COR-L47 (cell line): ENCODE data around the gene CYTH2.
"Not testable (repeated sequence)": the region's sequence is repeated elsewhere in the genome, so short reads cannot be mapped to it uniquely, and the experiment has no call there.

ENCODE experiments used
- DNase-seq: peaks from one replicate; lab custom pipeline; 2025; lab: John Stamatoyannopoulos, UW

CYTH2 gene

DNA sequence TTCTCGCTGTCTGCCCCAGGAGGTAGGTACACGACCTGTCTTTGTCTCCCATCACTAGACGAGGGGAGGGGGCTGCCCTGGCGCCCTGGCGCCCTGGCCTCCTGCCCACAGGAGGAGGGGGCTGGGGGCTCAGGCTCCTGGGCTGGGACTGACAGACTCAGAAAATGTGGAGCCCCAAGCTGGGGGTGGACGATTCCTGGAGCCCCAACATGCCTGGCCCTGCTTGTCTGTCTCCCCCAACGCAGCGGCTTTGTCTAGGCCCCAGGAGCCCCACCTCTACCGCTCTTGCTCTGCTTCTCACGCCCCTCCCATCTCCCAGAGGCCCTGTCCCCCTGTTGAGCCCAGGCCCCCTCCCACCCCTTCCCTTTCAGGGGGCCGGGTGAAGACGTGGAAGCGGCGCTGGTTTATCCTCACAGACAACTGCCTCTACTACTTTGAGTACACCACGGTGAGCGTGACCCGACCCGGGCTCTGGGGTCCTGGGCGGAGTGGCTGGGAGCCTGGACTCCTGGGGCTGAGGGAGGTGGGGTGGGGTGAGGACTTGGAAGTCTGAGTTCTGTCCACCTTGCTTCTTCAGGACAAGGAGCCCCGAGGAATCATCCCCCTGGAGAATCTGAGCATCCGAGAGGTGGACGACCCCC lies 8.6 kb downstream of the CYTH2 start:
- DNase-seq: no peak

DNA sequence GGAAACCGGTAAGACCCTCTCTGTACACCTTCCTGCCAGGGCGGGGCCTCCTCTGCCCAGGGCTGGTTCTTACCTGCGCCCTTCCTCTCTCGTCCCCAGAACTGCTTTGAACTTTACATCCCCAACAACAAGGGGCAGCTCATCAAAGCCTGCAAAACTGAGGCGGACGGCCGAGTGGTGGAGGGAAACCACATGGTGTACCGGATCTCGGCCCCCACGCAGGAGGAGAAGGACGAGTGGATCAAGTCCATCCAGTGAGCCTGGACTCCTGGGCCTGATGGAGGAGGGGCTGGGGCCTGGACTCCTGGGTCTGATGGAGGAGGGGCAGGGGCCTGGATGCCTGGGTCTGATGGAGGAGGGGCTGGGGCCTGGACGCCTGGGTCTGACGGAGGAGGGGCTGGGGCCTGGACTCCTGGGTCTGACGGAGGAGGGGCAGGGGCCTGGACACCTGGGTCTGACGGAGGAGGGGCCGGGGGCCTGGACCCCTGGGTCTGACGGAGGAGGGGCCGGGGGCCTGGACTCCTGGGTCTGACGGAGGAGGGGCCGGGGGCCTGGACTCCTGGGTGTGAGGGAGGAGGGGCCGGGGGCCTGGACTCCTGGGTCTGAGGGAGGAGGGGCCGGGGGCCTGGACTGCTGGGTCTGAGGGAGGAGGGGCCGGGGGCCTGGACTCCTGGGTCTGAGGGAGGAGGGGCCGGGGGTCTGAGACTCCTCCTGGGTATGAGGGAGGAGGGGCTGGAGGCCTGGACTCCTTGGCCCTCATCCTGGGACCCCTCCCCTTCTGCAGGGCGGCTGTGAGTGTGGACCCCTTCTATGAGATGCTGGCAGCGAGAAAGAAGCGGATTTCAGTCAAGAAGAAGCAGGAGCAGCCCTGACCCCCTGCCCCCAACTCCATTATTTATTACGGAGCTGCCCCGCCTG lies 9.4 kb downstream of the CYTH2 start:
- DNase-seq: no peak

DNA sequence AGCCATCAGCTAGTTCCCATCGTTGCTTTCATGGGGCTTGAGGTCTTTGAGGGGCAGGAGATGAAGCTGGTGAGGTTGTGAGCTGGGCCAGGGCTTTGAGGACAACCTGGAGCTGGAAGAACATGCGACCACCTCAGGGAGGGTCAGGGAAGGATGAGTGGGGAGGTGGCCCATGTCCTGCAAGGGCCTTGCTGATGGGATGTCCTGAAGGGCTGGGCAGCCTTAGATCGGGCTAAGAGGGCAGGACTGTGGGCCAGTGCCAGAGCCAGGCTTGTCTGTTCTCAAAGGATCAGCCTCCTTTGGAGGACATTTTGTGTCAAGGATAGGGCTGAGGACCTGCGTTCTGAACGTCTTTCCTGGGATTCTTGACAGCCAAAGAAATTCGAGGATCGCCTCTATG lies 10.5 kb downstream of the CYTH2 start:
- no peak for DNase-seq

DNA sequence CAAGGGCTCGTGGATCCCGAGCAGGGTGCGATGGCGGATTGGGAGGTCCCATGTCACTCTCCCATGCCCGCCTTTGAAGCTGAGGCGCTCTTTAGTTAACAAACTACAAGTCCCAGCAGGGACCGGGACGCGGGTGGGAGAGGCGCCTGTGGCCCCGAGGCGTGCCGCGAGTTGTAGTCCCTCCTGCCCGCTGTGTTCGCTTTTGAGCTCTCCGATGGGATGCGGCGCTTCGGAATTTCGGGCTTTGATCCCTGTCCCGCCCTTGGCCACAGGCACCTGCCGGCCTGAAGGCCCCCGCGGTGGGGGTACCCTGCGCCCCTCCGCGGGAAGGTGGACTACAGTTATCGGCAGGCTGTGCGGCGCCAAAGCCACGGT lies 11.0 kb downstream of the CYTH2 start:
- no peak for DNase-seq

DNA sequence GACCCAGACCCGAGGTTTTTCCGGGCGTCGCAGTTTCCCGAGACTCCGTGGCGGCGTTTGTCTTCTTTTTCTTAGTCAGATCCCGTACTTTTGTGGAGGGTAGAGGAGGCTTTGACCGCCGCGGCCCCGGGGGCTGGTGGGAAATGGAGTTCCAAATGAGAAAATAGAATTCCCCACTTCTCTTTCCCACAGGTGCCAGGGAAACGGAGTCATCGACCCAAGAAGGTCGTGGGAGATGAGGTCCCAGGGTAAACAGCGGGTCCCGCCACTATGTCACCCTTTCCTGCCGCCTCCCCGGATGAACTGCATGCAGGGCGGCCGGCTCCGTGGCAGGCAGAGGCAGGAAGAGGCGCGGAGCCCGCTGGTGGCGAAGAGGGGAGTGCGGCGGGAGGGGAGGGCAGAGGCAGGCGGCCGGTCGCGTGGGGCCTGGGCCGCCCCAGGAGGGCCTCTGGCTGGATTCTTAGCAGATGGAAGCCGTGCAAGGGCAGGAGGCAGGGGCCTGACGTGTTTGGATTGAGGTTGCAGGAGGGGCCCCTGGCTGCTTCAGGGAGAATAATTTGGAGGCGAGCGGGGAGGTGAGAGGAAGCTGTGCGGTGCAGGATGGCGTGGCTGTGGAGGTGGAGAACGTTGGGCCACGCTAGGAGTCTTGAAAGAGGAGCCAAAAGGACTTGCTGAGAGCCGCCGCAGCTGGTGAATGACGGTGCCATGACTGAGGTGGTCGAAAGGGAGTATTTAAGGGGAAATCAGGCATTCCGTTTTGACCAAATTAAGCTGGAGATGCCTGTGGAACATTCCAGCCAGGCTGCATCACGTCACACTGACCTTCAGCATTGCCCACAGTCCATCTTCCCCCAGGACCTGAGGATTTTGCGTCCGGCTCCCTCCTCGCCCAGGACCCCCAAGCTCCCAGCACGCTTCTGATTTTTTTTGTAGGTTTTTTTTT lies 11.7 kb downstream of the CYTH2 start:
- DNase-seq: no peak

DNA sequence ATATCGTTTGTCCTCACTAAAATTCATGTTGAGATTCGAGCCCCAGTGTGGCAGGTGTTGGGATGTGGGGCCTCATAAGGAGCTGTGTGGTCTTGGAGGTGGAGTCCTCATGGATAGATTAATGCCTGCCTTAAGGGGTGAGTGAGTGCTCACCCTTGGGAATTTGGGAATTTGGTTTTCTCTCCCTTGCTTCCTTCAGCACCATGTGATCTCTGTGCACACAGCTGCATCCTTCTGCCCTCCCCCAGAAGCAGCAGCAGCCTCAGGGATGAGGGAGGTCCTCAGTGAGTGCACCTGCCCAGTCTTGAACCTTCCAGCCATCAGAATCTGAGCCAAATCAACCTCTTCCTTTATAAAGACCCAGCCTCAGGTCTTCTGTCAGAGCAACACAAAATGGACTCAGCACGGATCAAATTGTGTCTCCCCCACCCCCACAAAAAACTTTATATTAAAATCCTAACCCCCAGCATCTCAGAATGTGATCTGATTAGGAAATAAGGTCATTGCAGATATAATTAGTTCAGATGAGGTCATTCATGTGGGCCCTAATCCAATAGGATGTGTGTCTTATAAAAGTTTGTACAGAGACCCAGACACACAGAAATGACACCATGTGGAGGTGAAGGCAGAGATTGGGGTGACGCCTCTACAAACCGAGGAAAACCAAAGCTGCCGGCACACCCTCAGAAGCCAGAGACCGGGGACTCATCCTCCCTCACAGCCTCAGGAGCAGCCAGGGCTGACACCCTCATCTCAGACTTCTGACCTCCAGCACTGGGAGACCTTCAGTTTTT lies 12.9 kb downstream of the CYTH2 start:
- DNase-seq: no peak

DNA sequence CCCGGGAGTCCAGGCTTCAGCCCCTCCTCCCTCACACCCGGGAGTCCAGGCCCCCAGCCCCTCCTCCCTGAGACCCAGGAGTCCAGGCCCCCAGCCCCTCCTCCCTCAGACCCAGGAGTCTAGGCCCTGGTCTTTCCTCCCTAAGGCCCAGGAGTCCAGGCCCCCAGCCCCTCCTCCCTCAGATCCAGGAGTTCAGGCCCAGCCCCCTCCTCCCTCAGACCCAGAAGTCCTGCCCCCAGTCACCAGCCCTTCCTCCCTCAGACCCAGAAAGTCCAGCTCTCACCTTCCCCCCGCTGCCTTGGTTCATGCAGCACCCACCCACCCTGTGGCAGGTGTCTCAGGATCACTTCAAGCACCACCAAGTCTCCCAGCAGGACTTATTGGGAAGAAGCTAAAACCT lies 14.1 kb downstream of the CYTH2 start:
- no peak for DNase-seq

DNA sequence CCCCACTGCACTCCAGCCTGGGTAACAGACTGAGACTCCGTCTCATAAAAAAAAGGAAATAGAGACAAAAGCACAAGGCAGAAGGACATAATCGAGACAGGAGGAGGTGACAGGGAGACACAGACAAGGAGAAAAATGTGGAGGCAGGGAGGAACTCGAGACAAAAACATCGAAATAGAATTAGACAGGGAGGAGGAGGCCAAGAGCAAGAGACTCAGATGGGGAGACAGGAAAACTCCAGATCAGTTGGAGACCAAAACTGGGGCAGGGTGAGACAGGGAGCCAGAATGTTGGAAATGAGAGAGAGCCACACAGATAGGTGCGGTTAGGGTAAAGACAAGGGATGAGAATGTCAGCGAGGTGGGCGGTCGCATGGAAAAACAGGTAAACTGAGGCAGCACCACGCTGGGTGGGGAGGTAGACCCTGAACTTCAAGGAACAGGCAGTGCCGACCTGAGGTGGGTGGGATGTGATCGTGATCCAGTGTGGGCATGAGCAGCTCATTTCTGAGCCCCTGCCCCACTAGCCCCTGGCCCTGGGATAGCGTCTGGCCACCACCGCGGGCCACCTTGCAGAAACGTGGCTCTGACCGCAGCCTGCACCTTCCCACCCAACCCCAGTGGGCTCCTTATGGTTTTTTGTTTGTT lies 15.2 kb downstream of the CYTH2 start:
- no peak for DNase-seq

DNA sequence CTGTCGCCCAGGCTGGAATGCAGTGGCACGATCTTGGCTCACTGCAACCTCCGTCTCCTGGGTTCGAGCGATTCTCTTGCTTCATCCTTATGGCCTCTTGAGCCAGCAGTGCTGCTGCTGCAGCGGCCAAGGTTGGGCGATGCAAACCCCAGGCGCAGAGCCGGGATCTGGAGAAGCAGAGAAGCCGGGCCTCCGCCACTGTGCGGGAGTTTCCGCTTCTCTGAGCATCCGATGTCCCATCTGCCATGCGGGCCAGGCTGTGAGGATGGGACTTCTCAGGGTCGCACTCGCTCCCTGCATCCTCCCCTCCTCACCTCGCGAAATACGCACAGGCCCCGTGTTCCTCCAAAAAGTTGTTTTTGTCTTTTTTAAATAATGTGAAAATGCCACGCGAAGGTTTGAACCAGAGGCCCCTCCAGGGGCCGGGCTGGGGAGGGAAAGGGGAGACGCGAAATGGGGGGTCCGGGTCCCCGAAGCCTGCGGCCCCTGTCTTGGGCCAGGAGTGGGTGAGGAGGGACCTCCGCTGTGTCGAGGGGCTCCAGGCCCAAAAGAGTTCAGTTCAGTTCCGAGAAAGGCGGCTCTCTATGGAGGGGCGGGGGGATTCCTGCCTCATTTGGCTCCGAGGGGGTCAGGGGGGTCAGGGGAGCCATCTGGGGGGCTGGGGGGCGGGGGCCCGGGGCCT lies 15.9 kb downstream of the CYTH2 start:
- no peak for DNase-seq

DNA sequence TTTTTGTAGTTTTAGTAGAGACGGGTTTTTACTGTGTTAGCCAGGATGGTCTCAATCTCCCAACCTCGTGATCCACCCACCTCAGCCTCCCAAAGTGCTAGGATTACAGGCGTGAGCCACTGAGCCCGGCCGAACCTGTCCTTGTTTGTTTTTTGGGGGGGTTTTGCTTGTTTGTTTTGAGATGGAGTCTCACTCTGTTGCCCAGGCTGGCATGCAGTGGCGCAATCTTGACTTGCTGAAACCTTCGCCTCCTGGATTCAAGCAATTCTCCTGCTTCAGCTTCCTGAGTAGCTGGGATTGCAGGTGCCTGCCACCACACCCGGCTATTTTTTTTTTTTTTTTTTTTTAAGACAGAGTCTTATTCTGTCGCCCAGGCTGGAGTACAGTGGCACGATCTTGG lies 17.5 kb downstream of the CYTH2 start:
- not testable (repeated sequence) for DNase-seq

DNA sequence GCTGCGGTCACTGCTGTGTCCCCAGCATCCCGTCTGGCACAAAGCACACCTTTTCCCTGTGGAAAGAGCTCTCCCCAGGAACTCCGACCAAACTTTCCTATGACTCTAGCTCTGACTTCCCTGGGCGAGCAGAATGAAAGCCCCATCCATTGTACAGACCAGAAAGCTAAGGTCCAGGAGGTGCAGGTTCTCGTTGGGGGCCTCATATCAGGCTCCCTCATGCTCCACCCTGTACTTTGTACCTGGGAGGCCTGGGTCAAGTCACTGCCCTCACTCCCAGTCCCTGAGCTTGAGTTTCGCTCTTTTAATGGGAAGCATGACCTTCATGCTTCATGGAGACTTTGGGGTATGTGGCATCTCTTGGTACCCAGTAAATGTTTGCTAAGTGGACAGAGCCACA lies 18.4 kb downstream of the CYTH2 start:
- DNase-seq: no peak

DNA sequence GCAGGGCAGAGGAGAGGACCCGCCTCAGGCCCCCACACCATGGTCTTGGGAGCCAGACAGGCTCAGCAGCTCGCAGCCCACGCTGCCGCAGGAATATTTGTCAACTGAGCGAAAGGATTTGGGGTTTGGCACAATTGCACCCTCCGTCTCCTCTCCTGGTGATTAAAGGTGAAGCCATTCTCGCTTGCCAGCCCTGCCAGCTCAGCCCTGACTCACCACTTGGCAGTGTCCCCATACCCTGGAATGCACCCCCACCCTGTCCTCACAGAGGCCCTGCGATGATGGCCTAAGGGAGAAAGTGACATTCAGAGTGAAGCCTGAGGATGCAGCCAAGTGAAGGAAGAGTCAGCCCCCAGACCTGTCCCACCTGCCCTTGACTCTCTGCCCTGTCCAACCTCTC lies 18.8 kb downstream of the CYTH2 start:
- no peak for DNase-seq

DNA sequence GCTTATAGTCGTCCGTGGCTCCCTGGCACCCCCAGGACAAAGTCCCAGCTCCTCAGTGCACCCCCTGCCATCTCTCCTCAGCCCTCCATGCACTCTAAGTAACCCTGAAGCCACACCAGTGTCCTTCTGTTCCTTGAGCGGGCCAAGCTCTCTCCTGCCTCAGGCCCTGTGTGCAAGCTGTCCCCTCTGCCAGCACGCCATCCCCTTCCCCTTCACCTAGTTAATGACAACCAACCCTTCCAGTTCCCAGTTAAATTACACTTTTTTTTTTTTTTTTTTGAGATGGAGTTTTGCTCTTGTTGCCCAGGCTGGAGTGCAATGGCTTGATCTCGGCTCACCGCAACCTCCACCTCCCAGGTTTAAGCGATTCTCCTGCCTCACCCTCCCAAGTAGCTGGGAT lies 19.3 kb downstream of the CYTH2 start:
- not testable (repeated sequence) for DNase-seq

DNA sequence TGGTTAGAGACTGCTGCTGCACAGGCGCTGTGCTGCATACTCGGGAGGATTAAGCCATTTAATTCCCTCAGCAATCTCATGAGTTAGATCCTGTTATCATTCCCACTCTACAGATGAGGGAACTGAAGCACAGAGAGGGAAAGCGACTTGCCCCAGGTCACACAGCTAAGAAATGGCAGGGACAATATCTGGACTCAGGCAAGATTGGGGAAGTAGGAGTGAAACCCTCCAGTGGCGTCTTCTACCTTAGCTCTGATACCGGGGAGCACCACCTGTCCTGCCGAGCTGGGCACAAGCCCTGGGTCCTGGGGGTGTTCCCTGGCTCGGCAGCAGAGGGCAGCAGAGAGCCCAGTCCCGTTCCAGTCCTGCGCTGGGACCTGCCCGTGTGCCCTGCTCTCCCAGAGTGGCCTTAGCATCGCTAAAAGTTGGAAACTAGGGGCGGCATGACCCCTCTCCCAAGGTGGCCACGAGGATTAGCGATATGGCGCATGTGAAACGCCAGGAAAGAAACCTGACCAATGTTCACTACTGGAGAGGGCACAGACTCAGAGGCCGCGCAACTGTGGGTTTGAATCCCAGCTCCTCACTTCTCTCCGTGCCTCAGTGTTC lies 20.5 kb downstream of the CYTH2 start:
- DNase-seq: peak; percentile 34

DNA sequence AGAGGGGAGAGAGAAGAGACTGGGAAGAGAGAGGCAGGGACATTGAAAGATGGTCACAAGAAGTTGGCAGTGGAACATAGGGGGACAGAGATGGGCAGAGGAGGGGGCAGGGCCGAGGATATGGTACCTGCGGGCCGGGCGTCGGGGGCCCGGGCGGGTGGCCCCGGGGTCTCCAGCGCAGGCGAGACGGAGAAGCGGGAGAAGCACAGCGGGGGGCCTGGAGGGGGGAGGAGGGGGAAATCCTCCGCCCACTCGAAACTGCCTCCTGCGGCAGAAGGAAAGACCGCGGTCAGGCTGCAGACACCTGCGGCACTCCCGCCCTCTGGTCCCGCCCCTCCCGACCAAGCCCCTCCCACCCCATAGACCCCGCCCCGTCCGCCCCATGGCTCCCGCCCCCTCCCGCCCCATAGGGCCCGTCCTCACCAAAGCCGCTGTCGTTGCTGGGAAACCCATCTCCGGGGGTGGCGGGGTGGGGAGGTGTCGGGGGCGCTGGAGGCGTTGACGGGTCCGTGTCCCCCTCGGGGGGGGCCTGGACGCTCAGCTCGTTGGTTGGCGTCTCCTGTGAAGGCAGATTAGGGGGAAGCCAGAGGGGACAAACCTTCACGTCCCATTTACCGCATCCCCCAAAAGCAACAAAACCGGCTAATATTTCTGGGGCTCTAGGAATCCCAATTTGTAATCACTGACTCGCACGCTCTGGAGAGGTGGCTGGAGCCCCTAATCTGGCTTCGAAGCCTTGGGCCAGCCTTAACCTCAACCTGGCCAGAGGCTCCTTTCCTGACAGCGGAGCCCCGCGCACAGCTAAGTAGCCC lies 22.0 kb downstream of the CYTH2 start:
- peak; percentile 39 for DNase-seq

DNA sequence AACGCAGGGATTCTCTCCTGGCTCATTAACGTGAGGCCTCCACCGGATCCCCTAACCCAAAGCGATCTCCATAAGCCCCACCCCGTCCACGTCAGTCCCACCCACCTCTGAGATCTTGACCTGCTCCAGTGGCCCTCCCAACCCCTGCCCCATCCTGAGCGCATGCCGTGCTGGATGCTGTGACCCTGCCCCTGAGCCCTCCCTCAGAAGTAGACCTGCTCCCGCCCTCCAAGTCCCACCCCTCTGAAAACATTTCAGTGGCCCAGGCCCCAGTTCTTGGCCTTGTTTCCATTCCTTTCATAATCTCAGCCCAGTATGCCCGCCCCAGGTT lies 22.6 kb downstream of the CYTH2 start:
- DNase-seq: no peak

DNA sequence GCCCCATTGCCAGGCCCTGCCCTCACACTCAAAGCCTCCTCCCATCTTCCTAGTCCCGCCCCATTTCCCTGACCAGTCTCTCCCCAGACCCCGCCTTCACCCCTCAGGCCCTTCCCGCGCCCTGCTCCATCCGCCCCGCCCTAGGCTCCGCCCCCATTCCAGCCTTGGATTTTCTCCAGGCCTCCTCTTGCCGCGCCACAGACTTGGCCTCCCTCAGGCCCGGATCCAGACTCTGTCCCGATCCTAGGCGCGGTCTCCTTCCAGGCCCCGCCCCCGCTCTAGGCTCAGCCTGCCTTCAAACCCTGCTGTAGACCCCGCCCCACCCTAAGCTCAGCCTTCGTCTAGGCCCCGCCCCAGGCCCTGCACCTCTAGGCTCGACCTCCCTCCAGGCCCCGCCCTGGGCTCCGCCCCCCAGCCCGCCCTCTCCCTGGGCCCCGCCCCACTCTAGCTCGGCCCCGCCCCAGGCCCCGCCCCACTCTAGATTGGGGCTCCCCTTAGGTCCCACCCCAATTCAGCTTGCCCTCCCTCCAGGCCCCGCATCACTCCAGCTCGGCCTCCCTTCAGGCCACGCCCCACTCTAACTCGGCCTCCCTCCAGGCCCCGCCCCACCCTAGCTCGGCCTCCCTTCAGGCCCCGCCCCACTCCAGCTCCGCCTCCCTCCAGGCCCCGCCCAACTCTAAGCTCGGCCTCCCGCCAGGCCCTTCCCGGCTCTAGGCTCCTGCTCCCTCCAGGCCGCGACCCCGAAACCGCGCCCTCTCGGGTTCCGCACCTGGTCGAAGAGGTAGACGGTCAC lies 24.0 kb downstream of the CYTH2 start:
- DNase-seq: no peak

DNA sequence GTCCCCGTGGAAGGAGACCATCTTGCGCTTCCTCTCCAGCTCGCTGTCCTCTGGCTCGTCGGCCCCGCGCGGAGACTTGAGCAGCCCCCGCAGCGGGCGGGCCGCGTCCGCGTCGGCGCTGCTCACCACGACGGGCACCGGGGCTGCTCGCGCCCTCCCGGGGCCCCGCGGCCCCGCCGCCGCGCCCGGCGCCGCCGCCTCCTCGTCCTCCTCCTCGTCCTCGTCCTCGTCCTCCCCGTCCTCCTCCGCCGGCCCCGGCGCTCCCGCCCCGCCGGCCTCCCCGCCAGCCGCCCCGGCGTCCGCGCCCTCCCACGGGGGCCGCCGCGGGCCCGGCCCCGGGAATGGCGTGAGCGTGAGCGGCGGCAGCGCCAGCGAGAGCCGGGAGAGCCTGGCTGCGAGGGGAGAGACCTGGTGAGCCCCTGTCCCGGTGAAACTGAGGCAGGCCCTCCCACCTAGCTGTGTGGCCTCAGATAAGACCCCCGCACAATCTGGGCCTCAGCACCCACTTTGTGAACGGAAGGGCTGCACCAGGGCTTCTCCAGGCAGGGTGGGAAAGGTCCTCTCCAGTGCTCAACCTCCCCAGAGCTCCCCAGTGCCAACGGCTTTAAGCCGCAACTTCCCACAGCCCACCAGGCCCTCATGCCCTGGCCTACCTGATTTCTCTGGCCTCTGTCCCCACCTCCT lies 24.7 kb downstream of the CYTH2 start:
- DNase-seq: no peak
